HEK293 (cell line): ENCODE measurements around the gene CA5A.
"Not testable (repeated sequence)": the region's sequence is repeated elsewhere in the genome, so short reads cannot be mapped to it uniquely, and the experiment has no call there.

ENCODE experiments used
- CTCF ChIA-PET: fragments of 350-600 bp; formaldehyde crosslinking; extraction: SDS; loops from one replicate; lab custom pipeline; 2021; ENCODE audit warnings: antibody characterized with exemption; lab: Yijun Ruan, JAX
- POLR2A ChIA-PET: fragments of 300-600 bp; formaldehyde crosslinking; extraction: SDS; loops from one replicate; lab custom pipeline; 2020; ENCODE audit warnings: antibody characterized with exemption, inconsistent platforms; lab: Yijun Ruan, JAX
- H3K27ac ChIP-seq: fragments of 200-500 bp; sonication (Bioruptor generic); 2 replicates; pipeline ENCODE4 v1.5.1; 2014; ENCODE audit warnings: low read depth, low read length, control low read depth, inconsistent platforms; ENCODE audit errors: extremely low read depth
- H3K36me3 ChIP-seq, 2 experiments: fragments of 200-500 bp in 1 of 2; sonication (Bioruptor generic) in 1 of 2; 1 replicate in 1 of 2; 2 replicates in 1 of 2; pipeline ENCODE4 v1.5.1; 2014 to 2017; ENCODE audit warnings: inconsistent platforms in 2 of 2, low read length in 2 of 2; ENCODE audit not compliant: control insufficient read depth in 2 of 2, insufficient read depth in 1 of 2
- H3K4me1 ChIP-seq: fragments of 200-500 bp; sonication (Bioruptor generic); 2 replicates; pipeline ENCODE4 v1.5.1; 2014; ENCODE audit warnings: mild to moderate bottlenecking, low read length, inconsistent platforms; ENCODE audit not compliant: control insufficient read depth, insufficient read depth
- H3K4me3 ChIP-seq: 2 replicates; pipeline ENCODE4 v1.5.1; 2011; ENCODE audit warnings: low read depth, mild to moderate bottlenecking, control low read depth, low read length, moderate library complexity
- H3K9me3 ChIP-seq: fragments of 200-500 bp; sonication (Bioruptor generic); 2 replicates; pipeline ENCODE4 v1.5.1; 2014; ENCODE audit warnings: low read depth, low read length, inconsistent platforms; ENCODE audit not compliant: control insufficient read depth, insufficient read depth
- GLI4 ChIP-seq: fragments of 450-650 bp; formaldehyde crosslinking; IDR thresholded peaks from 2 replicates; pipeline ENCODE4 v1.5.1; 2016; ENCODE audit warnings: missing biosample characterization, missing genetic modification characterization
- KLF7 ChIP-seq: fragments of 450-650 bp; formaldehyde crosslinking; IDR thresholded peaks from 2 replicates; pipeline ENCODE4 v1.5.1; 2016; ENCODE audit warnings: missing biosample characterization, missing genetic modification characterization, borderline replicate concordance
- PRDM6 ChIP-seq: fragments of 450-650 bp; formaldehyde crosslinking; IDR thresholded peaks from 2 replicates; pipeline ENCODE4 v1.5.1; 2017; ENCODE audit warnings: missing biosample characterization, missing genetic modification characterization
- SCRT1 ChIP-seq: fragments of 450-650 bp; formaldehyde crosslinking; IDR thresholded peaks from 2 replicates; pipeline ENCODE4 v1.5.1; 2016; ENCODE audit warnings: missing biosample characterization, missing genetic modification characterization, borderline replicate concordance
- SCRT2 ChIP-seq: fragments of 450-650 bp; formaldehyde crosslinking; IDR thresholded peaks from 2 replicates; pipeline ENCODE4 v1.5.1; 2016; ENCODE audit warnings: missing biosample characterization, missing genetic modification characterization
- SP2 ChIP-seq: fragments of 450-650 bp; formaldehyde crosslinking; IDR thresholded peaks from 2 replicates; pipeline ENCODE4 v1.5.1; 2016; ENCODE audit warnings: missing biosample characterization, missing genetic modification characterization
- WT1 ChIP-seq: fragments of 450-650 bp; formaldehyde crosslinking; IDR thresholded peaks from 2 replicates; pipeline ENCODE4 v1.5.1; 2016; ENCODE audit warnings: missing biosample characterization, missing genetic modification characterization
- ZBTB1 ChIP-seq: fragments of 450-650 bp; formaldehyde crosslinking; IDR thresholded peaks from 2 replicates; pipeline ENCODE4 v1.5.1; 2016; ENCODE audit warnings: missing biosample characterization, missing genetic modification characterization
- ZBTB7A ChIP-seq: fragments of 450-650 bp; formaldehyde crosslinking; IDR thresholded peaks from 2 replicates; pipeline ENCODE4 v1.5.1; 2016; ENCODE audit warnings: low read depth, missing biosample characterization, missing genetic modification characterization
- ZIC2 ChIP-seq: fragments of 450-650 bp; formaldehyde crosslinking; IDR thresholded peaks from 2 replicates; pipeline ENCODE4 v1.5.1; 2016; ENCODE audit warnings: missing biosample characterization, missing genetic modification characterization
- ZNF24 ChIP-seq: fragments of 450-650 bp; formaldehyde crosslinking; IDR thresholded peaks from 2 replicates; pipeline ENCODE4 v1.5.1; 2016; ENCODE audit warnings: missing biosample characterization, missing genetic modification characterization
- ZNF248 ChIP-seq: fragments of 450-650 bp; formaldehyde crosslinking; IDR thresholded peaks from 2 replicates; pipeline ENCODE4 v1.5.1; 2017; ENCODE audit warnings: missing biosample characterization, missing genetic modification characterization
- ZNF362 ChIP-seq: fragments of 450-650 bp; formaldehyde crosslinking; IDR thresholded peaks from 2 replicates; pipeline ENCODE4 v1.5.1; 2016; ENCODE audit warnings: missing biosample characterization, missing genetic modification characterization
- ZNF366 ChIP-seq: fragments of 450-650 bp; formaldehyde crosslinking; conservative IDR thresholded peaks from 2 replicates; pipeline ENCODE4 v1.5.1; 2016; ENCODE audit warnings: missing biosample characterization, missing genetic modification characterization
- ZNF394 ChIP-seq: fragments of 450-650 bp; formaldehyde crosslinking; IDR thresholded peaks from 2 replicates; pipeline ENCODE4 v1.5.1; 2016; ENCODE audit warnings: missing biosample characterization, missing genetic modification characterization, mild to moderate bottlenecking, moderate library complexity, borderline replicate concordance
- ZNF426 ChIP-seq: fragments of 450-650 bp; formaldehyde crosslinking; IDR thresholded peaks from 2 replicates; pipeline ENCODE4 v1.5.1; 2017; ENCODE audit warnings: missing biosample characterization, missing genetic modification characterization, mild to moderate bottlenecking, inconsistent platforms, moderate library complexity
- ZNF510 ChIP-seq: fragments of 450-650 bp; formaldehyde crosslinking; IDR thresholded peaks from 2 replicates; pipeline ENCODE4 v1.5.1; 2018; ENCODE audit warnings: mild to moderate bottlenecking, missing genetic modification characterization, missing biosample characterization; ENCODE audit not compliant: insufficient replicate concordance
- ZNF621 ChIP-seq: fragments of 450-650 bp; formaldehyde crosslinking; IDR thresholded peaks from 2 replicates; pipeline ENCODE4 v1.5.1; 2017; ENCODE audit warnings: missing biosample characterization, missing genetic modification characterization
- ZNF660 ChIP-seq: fragments of 450-650 bp; IDR thresholded peaks from 2 replicates; pipeline ENCODE4 v1.5.1; 2018; ENCODE audit warnings: missing biosample characterization, mild to moderate bottlenecking, missing genetic modification characterization
- ZNF777 ChIP-seq: fragments of 450-650 bp; formaldehyde crosslinking; IDR thresholded peaks from 2 replicates; pipeline ENCODE4 v1.5.1; 2017; ENCODE audit warnings: missing biosample characterization, missing genetic modification characterization, borderline replicate concordance
- ZSCAN5A ChIP-seq: fragments of 450-650 bp; formaldehyde crosslinking; IDR thresholded peaks from 2 replicates; pipeline ENCODE4 v1.5.1; 2016; ENCODE audit warnings: missing biosample characterization, missing genetic modification characterization

The CA5A gene

GRCh38 chr16:87982581-87983041 lies 46.3 kb upstream of the CA5A start:
- H3K9me3 ChIP-seq: no peaks in the 10 kb centered on the region
- ChIA-PET CTCF (interaction anchor here (0.7 to 1.4 kb wide), 2 partner anchors 10 to 27 kb away, joined by 4 to 5 read pairs; no protein-coding TSS in a partner anchor), POLR2A (interaction anchor here (0.6 kb wide), 1 partner anchor 24 kb away, joined by 4 read pairs; no protein-coding TSS in a partner anchor)
- H3K4me1 ChIP-seq: no peaks in the 10 kb centered on the region
- no peak overlapping the region for H3K4me3 ChIP-seq
- H3K27ac ChIP-seq: no peak overlapping the region
- TF ChIP-seq SP2 (tag by site-specific recombination): no peak
- TF ChIP-seq ZNF660 (tag by site-specific recombination): no peak
- TF ChIP-seq ZNF248 (tag by site-specific recombination): no peak
- no peak for TF ChIP-seq ZNF24 (tag by site-specific recombination)
- no peak for TF ChIP-seq ZNF777
- no peak for TF ChIP-seq ZNF366 (tag by site-specific recombination)
- no peak for TF ChIP-seq ZSCAN5A (tag by site-specific recombination)
- TF ChIP-seq SCRT1: no peak
- TF ChIP-seq ZNF362 (tag by site-specific recombination): no peak
- TF ChIP-seq ZIC2 (tag by site-specific recombination): no peak
- TF ChIP-seq ZNF621 (tag by site-specific recombination): no peak
- peaks cover 2 to 28% of the 10 kb centered on the region in 2 experiments; a peak in 2 of 3 replicates for H3K36me3 ChIP-seq

- H3K27ac ChIP-seq, H3K4me3 ChIP-seq, POLR2A ChIA-PET, H3K4me1 ChIP-seq, H3K9me3 ChIP-seq: not testable (repeated sequence)
- CTCF ChIA-PET: interaction anchor here (1.4 kb wide), 1 partner anchor 9 kb away, joined by 5 read pairs; no protein-coding TSS in a partner anchor
- H3K36me3 ChIP-seq: peaks cover 0 to 28% of the 10 kb centered on the region in 2 experiments; a peak in 1 of 3 replicates
Measured at GRCh38 chr16:87981376-87981775, 45.0 kb upstream of the CA5A start.

- CTCF ChIA-PET: interaction anchor here (0.6 kb wide), 1 partner anchor 259 kb away, joined by 3 read pairs; no protein-coding TSS in a partner anchor
- H3K4me1 ChIP-seq, POLR2A ChIA-PET, H3K4me3 ChIP-seq, H3K27ac ChIP-seq, H3K9me3 ChIP-seq: not testable (repeated sequence)
- 0 out of 2 replicates have a peak, but pooled peaks have one; percentile 9 for TF ChIP-seq SCRT2 (tag by site-specific recombination)
- H3K36me3 ChIP-seq: peaks cover 0 to 30% of the 10 kb centered on the region in 2 experiments; a peak in 1 of 3 replicates
Measured at GRCh38 chr16:87979911-87980630, 43.7 kb upstream of the CA5A start.

DNA sequence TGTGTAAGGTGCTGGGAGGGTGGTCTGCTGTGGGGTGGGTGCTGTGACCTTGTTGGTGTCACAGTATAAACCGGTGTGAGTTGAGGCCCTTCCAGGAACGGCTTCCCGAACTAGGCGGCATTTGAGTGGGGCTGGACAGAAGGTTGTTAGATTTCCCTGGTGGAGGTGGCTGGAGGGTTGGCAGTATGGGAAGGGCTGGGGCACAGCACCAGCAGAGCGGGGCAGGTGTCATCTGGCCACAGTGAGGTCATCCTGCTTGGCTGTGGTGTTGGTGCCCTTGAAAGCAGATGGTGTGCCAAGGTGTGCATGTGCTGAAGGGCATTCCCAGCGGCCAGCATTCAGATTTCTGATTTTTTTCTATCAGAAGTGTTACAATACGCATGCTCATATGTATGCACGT lies 43.0 kb upstream of the CA5A start:
- CTCF ChIA-PET: interaction anchor here (0.6 kb wide), 1 partner anchor 258 kb away, joined by 3 read pairs; no protein-coding TSS in a partner anchor
- POLR2A ChIA-PET: no interaction called here
- TF ChIP-seq ZBTB7A (tag by site-specific recombination) (no peak), ZNF510 (tag by site-specific recombination) (no peak), KLF7 (no peak), GLI4 (no peak), ZBTB1 (tag by site-specific recombination) (no peak), PRDM6 (tag by site-specific recombination) (no peak), ZNF426 (tag by site-specific recombination) (no peak), ZNF394 (tag by site-specific recombination) (no peak), WT1 (no peak)

More for the DNA sequence above, 43.0 kb upstream of the CA5A start:
- Histone ChIP-seq H3K4me3 (no peak overlapping the region), H3K36me3 (peaks cover 0 to 24% of the 10 kb centered on the region in 2 experiments; a peak in 1 of 3 replicates), H3K4me1 (no peaks in the 10 kb centered on the region), H3K9me3 (no peaks in the 10 kb centered on the region), H3K27ac (no peak overlapping the region)
